Fibroblast of gingiva (primary cell): ENCODE data around the gene CYB5R4.

Experiments used
- DNase-seq: peaks from one replicate; pipeline ENCODE4 v3.0.0-alpha.2; 2011; ENCODE audit warnings: low read depth

Gene CYB5R4

GRCh38 chr6:83859410-83860358, at the start of gene CYB5R4:
TSS of gene CYB5R4 (plus strand) at chr6:83859689. CDS start at chr6:83859783, 94 bp downstream.
- DNase-seq = peak; percentile 94

DNA sequence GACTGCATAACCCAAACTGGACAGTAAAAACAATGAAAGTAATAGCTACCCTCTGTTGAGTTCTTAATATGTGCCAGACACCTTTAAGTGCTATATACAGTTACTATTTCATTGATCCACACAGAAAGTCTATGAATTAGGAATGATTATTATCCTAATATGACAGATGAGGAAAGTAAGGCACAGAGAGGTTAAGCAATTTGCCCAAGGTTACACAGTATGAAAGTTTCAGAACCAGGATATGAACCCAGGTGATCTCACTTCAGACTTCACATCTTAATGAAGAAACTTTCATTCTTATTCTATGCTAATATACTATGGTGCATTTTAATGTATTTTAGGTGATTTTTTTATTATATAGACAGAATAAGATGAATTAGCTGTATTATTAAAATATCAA, 46.9 kb upstream of the CYB5R4 start:
- DNase-seq = no peak

DNA sequence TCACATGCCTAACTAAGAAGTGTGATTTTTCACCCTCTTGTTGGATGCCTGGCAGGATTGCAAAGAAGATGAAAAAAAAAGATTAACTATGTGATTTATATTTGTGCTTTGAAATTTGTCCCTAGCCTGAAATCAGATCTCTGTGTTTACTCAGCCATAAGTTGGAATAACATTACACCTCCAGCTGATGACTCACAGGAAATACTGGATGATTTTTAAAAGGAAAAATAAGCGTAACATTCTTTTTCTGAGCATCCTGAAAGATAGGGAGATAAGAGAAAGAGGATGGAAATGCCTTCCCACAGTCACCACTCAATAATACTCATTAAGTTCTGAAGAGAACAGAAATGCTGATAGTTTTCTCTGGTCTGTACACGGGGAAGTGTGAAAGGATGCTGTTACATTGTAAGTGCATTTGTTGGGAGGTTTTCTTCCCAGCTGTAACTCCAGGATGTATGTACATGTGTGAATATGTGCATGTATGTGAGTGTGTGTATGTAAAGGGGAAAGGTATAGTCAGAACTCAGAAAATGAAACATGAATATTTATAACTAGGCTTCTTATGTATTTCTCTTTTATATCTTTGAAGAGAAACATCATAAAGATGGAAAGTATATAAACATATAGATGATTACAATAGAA, 43.7 kb upstream of the CYB5R4 start:
- DNase-seq = no peak

DNA sequence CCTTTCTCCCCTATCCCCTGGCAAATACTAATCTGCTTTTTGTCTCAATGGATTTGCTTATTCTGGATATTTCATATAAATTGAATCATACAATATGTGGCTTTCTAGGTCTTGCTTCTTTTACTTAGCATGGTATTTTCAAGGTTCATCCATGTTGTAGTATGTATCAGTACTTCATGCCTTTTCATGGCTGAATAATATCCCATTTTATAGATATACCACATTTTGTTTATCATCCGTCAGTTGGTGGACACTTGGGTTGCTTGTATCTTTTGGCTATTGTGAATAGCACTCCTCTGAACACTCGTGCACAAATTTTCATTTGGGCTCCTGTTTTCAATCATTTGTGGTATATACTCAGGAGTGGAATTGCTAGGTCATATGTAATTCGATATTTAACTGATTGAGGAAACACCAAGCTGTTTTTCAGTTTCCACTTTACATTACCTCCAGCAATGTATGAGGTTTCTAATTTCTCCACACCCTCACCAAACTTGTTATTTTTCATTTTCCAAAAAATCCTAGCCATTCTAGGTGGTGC, 36.8 kb upstream of the CYB5R4 start:
- no peak for DNase-seq

- no peak for DNase-seq
Observed at GRCh38 chr6:83824388-83824801, 35.1 kb upstream of the CYB5R4 start.

- DNase-seq = no peak
Observed at GRCh38 chr6:83824831-83825230, 34.7 kb upstream of the CYB5R4 start.

DNA sequence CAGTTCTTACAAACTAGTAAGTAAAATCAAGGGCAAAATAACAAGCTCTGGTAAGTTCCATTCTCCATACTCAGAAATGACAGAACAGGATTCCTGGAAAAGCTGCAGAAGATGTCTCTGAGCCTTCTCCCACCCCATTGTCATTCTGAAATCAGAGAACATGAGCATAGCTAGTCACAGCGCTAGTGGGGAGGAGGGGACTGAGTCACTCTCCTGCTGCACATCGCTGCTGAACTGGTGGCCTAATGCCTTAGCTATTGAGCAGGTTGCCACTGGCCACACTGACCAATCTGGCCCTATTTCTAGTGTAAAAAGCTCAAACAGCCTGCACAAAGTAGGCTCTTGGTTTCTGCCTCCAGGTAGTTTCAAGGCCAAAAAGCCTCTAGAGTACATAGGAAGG, 32.4 kb upstream of the CYB5R4 start:
- no peak for DNase-seq

GRCh38 chr6:83838727-83839126, 20.8 kb upstream of the CYB5R4 start:
- DNase-seq = no peak

GRCh38 chr6:83844170-83844569, 15.3 kb upstream of the CYB5R4 start:
- no peak for DNase-seq

GRCh38 chr6:83846291-83846690, 13.2 kb upstream of the CYB5R4 start:
- no peak for DNase-seq

GRCh38 chr6:83847179-83847578, 12.3 kb upstream of the CYB5R4 start:
- DNase-seq = no peak

DNA sequence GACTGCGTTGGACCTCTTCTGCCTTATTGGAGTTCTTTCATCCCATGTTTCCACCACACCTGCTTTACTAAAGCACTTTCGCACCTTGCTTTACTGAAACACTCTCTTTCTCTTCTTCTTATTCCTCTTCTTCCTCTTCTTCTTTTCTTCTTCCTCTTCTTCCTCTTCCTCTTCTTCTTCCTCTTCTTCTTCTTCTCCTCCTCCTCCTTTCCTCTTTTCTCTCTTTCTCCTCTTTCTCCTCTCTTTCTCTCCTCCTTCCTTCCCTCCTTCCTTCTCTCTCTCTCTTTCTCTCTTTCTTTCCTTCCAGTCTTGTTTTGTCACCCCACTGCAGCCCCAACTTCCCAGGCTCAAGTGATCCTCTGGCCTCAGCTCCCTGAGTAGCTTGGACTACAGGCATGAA, 10.4 kb upstream of the CYB5R4 start:
- no peak for DNase-seq

- no peak for DNase-seq
Observed at GRCh38 chr6:83849610-83850009, 9.9 kb upstream of the CYB5R4 start.

- DNase-seq = no peak
Observed at GRCh38 chr6:83852528-83853177, 6.8 kb upstream of the CYB5R4 start.

DNA sequence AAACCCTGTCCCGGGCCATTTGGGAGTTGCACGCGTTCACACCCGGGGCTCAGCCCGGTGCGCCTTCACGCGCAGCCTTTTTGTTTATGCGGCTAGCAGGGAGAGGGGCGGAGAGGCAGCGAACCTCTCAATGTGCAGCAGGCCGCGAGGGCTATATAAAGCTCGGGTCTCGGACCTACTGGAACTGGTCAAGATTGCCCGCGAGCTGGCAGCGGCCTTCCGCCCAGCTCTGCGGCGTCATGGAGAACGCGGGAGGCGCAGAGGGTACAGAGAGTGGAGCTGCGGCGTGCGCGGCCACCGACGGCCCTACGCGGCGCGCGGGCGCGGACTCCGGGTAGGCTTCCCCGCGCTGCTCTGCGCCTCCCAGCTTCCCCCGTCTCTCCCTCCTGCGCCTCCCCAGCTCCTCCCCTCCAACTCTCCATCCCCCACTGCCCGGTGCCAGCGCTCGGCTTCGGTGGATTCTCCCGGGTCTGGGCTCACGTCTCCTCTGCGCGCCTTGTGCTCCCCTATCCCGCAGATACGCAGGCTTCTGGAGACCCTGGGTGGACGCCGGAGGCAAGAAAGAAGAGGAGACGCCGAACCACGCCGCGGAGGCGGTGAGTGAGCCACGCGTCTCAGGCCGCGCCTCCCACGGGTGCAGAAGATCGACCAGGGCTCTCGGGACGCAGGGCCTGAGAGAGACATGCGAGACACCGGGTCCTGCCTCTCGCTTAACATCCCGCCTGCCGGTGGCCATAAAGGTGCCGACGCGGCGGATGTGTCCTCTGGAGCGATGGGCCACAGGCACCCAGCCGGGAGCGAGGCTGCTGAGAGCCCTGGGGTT, 6.1 kb upstream of the CYB5R4 start, which contains the start of gene RIPPLY2:
Gene RIPPLY2 (plus strand): TSS at position 183 of the 823 bp plus-strand sequence. CDS start 57 bp downstream, at position 240.
- DNase-seq = peak; percentile 46

DNA sequence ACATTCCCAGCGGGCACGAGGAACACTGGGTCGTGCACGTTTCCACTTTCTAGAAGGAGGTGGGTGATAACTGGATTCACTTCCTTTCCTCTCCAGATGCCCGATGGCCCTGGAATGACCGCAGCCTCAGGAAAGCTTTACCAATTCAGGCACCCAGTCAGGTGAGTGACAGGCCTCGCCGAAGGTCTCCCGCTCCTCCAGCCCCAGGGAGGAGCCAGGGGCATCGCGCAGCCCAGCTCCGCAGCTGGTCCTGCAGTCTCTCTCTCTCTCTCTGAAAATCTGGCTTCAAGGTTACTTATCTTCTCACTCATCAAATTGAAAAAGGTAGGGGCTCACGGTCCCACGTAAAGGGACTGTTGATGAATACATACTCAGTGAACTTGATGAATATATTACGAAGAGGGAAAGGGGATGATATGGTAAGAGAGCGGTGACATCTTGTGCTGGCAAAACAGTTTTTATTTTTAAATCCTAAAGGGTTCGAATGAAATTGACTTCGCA, 5.4 kb upstream of the CYB5R4 start:
- no peak for DNase-seq

- DNase-seq = no peak
Observed at GRCh38 chr6:83854766-83855165, 4.7 kb upstream of the CYB5R4 start.

GRCh38 chr6:83860359-83860755, 868 bp downstream of the CYB5R4 start:
- DNase-seq = no peak

DNA sequence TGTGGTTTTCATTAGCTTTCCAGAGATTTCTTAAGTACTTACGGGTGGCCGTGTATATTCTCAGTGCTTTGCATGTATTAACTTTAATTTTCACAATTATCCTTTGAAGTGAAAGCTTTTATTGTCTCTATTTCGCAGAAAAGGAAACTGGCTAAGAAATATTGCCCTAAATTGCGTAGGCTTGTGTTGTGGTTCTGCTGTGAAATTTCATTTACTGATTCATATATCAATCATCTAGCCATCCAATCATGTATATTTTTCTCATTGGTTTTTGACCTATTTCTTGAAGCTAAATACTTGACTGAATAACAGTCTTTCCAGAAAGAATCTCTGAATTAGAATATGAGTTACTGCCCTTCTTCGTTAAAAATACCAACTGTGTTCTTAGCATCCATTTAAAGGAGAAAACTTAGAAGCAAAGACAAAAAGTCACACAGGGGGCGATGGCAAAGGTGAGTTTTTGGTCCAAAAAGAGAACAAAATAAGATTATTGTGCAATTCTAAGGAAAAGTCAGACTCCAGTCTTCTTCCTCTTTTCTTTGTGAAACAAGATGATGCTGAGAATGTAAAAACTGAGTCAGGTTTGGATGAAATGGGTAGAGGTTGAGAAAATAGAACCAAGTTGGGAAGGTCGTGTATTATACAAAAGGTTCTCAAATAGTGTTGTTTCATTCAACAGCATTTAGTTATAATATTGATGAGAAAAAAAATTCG, 1.4 kb downstream of the CYB5R4 start:
- DNase-seq = no peak

- no peak for DNase-seq
Observed at GRCh38 chr6:83862776-83863471, 3.4 kb downstream of the CYB5R4 start.
